NCI-H2171 treated with DMSO at 0.1 percent for 48 hours (cell line): ENCODE measurements around the gene APOH.
"Not testable (repeated sequence)": the region's sequence is repeated elsewhere in the genome, so short reads cannot be mapped to it uniquely, and the experiment has no call there.

Experiments
- DNase-seq: peaks from one replicate; lab custom pipeline; 2025; lab: John Stamatoyannopoulos, UW

APOH gene, protein sequence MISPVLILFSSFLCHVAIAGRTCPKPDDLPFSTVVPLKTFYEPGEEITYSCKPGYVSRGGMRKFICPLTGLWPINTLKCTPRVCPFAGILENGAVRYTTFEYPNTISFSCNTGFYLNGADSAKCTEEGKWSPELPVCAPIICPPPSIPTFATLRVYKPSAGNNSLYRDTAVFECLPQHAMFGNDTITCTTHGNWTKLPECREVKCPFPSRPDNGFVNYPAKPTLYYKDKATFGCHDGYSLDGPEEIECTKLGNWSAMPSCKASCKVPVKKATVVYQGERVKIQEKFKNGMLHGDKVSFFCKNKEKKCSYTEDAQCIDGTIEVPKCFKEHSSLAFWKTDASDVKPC

GRCh38 chr17:66228887-66229782 lies at the start of gene APOH:
Gene APOH (minus strand): TSS chr17:66229415. CDS start chr17:66229379, 36 bp downstream.
- DNase-seq = no peak

- DNase-seq = no peak
Observed at GRCh38 chr17:66277191-66277590, 48.0 kb upstream of the APOH start.

DNA sequence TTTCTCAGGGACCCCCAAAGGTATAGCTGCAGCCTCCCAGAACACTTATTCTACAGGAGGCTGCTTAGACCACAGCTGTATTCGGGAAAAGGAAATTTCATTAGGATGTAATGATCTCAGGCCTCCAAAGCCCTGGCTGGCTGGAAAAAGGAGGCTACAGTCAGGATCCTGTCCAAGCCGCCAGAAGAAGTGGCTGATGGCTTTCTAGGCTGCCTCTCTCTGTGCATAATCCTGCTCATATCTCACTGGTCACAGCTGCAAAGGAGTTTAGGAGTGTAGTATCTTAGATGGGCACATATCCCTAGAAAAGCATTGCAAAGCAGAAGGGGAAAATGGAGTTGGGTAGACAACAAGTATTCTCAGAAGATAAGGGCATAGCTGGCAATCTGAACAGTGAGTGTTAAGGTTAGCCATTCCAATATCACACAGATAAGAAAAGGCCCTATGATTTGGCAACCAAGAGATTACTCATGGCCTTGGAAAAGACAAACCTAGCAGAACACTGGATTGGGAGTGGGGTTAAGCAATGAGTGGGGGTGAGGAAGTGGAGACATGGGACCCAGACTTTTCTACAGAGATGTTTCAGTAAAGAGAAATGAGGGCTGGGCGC lies 47.2 kb upstream of the APOH start:
- no peak for DNase-seq

GRCh38 chr17:66275651-66276050 lies 46.4 kb upstream of the APOH start:
- no peak for DNase-seq

GRCh38 chr17:66273586-66273848 lies 44.3 kb upstream of the APOH start:
- DNase-seq = no peak

- DNase-seq = peak; percentile 17
Observed at GRCh38 chr17:66272811-66273585, 43.8 kb upstream of the APOH start.

DNA sequence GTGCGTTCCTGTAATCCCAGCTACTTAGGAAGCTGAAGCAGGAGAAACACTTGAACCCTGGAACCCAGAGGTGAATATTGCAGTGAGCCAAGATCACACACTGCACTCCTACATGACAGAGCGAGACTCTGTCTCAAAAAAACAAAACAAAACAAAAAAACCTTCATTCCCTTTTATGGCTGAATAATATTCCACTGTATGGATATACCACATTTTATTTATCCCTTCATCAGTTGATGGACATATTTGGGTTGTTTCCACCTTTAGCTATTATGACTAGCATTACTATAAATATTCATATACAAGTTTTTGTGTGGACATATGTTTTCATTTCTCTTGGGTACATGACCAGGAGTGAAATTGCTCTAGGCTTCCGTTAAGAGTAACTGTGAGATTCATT lies 42.3 kb upstream of the APOH start:
- no peak for DNase-seq

DNA sequence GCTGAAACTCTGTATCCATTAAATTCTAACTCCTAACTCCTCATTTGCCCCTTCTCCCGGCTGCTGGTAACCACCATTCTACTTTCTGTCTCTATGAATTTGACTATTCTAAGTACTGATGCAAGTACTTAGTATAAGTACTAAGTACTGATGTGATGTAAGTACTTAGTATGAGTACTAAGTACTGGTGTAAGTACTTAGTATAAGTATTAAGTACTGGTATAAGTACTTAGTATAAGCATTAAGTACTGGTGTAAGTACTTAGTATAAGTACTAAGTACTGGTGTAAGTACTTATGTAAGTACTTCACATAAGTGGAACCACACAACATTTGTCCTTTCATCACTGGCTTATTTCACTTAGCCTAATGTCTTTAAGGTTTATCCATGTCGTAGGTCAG lies 40.9 kb upstream of the APOH start:
- no peak for DNase-seq

- no peak for DNase-seq
Observed at GRCh38 chr17:66268247-66268927, 39.2 kb upstream of the APOH start.

DNA sequence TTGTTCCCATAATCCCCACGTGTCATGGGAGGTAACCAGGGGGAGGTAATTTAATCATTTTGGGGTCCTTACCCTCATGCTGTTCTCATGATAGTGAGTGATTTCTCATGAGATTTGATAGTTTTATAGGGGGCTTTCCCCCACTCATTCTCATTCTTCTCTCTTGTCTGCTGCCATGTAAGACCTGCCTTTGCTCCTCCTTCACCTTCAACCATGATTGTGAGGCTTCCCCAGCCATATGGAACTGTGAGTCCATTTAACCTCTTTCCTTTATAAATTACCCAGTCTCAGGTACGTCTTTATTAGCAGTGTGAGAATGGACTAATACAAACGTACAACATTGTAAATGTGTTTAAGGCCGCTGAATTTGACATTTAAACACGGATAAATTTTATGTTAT lies 35.5 kb upstream of the APOH start:
- no peak for DNase-seq

- no peak for DNase-seq
Observed at GRCh38 chr17:66262767-66263166, 33.6 kb upstream of the APOH start.

GRCh38 chr17:66260688-66261087 lies 31.5 kb upstream of the APOH start:
- DNase-seq = no peak

- no peak for DNase-seq
Observed at GRCh38 chr17:66260275-66260674, 31.1 kb upstream of the APOH start.

DNA sequence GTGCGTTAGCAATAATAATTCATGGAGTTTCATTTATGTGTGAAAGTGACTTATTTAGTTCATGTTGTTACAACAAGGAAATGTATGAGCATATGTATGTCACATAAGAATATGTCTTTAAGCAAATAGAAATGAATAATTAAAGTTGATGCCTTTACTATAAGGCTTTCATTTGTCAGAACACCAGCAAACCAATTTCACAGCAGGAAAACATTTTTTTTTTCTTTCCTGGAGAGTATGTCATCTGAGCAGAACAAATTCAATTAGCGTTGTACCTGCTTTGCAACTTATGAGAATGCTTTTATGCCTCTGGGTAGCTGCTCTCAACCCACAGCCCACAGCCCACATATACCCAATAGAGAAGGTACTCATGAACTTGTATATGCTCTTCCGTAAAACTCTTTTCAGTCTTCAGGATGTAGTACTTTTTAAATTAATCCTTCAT lies 26.3 kb upstream of the APOH start:
- DNase-seq = no peak

- DNase-seq = peak; percentile 70
Observed at GRCh38 chr17:66255112-66255511, 25.9 kb upstream of the APOH start.

DNA sequence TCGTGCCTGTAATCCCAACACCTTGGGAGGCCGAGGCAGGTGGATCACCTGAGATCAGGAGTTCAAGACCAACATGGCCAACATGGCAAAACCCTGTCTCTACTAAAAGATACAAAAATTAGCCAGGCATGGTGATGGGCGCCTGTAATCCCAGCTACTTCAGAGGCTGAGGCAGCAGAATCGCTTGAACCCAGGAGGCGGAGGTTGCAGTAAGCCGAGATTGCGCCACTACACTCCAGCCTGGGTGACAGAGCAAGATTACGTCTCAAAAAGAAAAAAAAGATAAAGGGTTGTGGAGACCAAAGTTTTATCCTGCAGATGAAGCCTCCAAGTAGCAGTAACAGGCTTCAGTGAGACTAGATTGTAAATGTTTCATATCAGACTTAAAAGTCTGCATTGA lies 24.2 kb upstream of the APOH start:
- DNase-seq = not testable (repeated sequence)

DNA sequence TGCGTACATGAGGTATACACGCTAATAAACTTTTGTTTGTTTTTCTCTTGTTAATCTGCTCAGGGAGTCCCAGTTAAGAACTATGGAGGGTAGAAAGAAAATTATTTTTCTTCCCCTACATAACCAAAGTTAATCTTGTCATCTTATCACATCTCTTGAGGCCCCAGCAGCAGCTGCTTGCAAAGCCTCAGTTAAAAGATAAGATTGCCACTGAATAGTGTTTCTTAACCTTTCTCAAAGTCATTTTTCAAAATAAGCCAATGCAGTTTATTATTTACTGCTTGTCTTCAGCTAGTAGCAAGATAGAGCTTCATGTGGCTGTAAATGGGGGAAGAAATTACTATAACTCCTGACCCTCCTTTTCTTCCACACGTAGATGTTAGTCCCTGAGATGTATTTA lies 21.5 kb upstream of the APOH start:
- no peak for DNase-seq

- DNase-seq = no peak
Observed at GRCh38 chr17:66248285-66248684, 19.1 kb upstream of the APOH start.

- no peak for DNase-seq
Observed at GRCh38 chr17:66241839-66242238, 12.6 kb upstream of the APOH start.

GRCh38 chr17:66240630-66241029 lies 11.4 kb upstream of the APOH start:
- no peak for DNase-seq

DNA sequence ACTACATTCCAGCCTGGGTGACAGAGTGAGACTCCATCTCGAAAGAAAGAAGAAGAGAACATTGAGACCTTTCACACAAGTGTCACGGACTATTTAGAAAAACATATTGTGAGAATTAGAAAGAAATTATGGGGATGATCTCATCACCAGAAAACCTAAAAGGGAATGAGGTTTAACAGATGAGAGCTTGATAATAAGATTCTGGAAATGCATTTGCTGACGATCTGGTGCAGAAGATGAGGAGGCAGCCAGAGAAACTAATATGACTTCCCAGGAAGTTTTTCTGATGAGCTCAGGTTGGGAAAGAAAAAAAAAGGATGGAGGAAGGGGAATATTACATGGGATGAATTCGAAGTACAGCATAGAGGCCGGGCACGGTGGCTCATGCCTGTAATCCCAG lies 10.8 kb upstream of the APOH start:
- DNase-seq = no peak
